RWPE2 (cell line): ENCODE results near the gene AFMID.

Source experiments
- ATAC-seq: fragments of 200-7000 bp; cut with Tn5 transposase; 3 replicates; pipeline ENCODE4 v1.9.1; 2021; ENCODE audit warnings: low read depth
- DNase-seq: peaks from one replicate; pipeline ENCODE4 v3.0.0-alpha.2; 2020; ENCODE audit warnings: low spot score
- H3K27ac ChIP-seq: fragments of 450-650 bp; 2 replicates; pipeline ENCODE4 v1.5.1; 2017; ENCODE audit warnings: mild to moderate bottlenecking; ENCODE audit not compliant: poor library complexity, severe bottlenecking
- H3K27me3 ChIP-seq: fragments of 250-450 bp; sonication (Bioruptor Pico); 2 replicates; pipeline ENCODE4 v1.5.1; 2021; ENCODE audit warnings: mild to moderate bottlenecking, moderate library complexity; ENCODE audit not compliant: insufficient read depth, poor library complexity, severe bottlenecking
- H3K36me3 ChIP-seq: fragments of 250-450 bp; sonication (Bioruptor Pico); 2 replicates; pipeline ENCODE4 v1.5.1; 2020; ENCODE audit warnings: low read depth, mild to moderate bottlenecking, moderate library complexity
- H3K4me1 ChIP-seq: fragments of 250-450 bp; sonication (Bioruptor Pico); 2 replicates; pipeline ENCODE4 v1.5.1; 2021; ENCODE audit warnings: mild to moderate bottlenecking, moderate library complexity; ENCODE audit not compliant: insufficient read depth, poor library complexity, severe bottlenecking
- H3K4me3 ChIP-seq: fragments of 250-450 bp; sonication (Bioruptor Pico); 2 replicates; pipeline ENCODE4 v1.5.1; 2021; ENCODE audit warnings: mild to moderate bottlenecking, moderate library complexity; ENCODE audit not compliant: severe bottlenecking
- H3K9me3 ChIP-seq: fragments of 250-450 bp; sonication (Bioruptor Pico); 2 replicates; pipeline ENCODE4 v1.5.1; 2021; ENCODE audit warnings: mild to moderate bottlenecking, moderate library complexity; ENCODE audit not compliant: severe bottlenecking
- CTCF ChIP-seq: fragments of 450-650 bp; IDR thresholded peaks from one replicate; pipeline ENCODE4 v1.5.1; 2017; ENCODE audit warnings: mild to moderate bottlenecking, moderate library complexity; ENCODE audit not compliant: poor library complexity, severe bottlenecking

The AFMID gene

DNA sequence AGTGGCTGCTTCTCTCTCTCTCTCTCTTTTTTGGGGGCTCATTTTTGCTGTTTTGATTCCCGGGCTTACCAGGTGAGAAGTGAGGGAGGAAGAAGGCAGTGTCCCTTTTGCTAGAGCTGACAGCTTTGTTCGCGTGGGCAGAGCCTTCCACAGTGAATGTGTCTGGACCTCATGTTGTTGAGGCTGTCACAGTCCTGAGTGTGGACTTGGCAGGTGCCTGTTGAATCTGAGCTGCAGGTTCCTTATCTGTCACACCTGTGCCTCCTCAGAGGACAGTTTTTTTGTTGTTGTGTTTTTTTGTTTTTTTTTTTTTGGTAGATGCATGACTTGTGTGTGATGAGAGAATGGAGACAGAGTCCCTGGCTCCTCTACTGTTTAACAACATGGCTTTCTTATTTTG, 36.6 kb downstream of the AFMID start:
- peaks cover 5% of the 10 kb centered on the region for H3K4me1 ChIP-seq
- no peak for ATAC-seq
- DNase-seq: no peak
- H3K9me3 ChIP-seq: no peaks in the 10 kb centered on the region
- H3K36me3 ChIP-seq: peaks cover 53% of the 10 kb centered on the region
- H3K27me3 ChIP-seq: no peaks in the 10 kb centered on the region
- no peak overlapping the region for H3K4me3 ChIP-seq
- TF ChIP-seq CTCF: no peak
- H3K27ac ChIP-seq: no peak overlapping the region

DNA sequence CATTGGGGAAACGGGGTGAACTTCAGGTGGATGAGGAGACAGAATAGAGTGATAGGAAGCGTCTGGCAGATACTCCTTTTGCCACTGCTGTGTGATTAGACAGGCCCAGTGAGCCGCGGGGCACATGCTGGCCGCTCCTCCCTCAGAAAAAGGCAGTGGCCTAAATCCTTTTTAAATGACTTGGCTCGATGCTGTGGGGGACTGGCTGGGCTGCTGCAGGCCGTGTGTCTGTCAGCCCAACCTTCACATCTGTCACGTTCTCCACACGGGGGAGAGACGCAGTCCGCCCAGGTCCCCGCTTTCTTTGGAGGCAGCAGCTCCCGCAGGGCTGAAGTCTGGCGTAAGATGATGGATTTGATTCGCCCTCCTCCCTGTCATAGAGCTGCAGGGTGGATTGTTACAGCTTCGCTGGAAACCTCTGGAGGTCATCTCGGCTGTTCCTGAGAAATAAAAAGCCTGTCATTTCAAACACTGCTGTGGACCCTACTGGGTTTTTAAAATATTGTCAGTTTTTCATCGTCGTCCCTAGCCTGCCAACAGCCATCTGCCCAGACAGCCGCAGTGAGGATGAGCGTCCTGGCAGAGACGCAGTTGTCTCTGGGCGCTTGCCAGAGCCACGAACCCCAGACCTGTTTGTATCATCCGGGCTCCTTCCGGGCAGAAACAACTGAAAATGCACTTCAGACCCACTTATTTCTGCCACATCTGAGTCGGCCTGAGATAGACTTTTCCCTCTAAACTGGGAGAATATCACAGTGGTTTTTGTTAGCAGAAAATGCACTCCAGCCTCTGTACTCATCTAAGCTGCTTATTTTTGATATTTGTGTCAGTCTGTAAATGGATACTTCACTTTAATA, 37.3 kb downstream of the AFMID start:
- Histone ChIP-seq H3K36me3 (peaks cover 46% of the 10 kb centered on the region), H3K4me3 (no peak overlapping the region), H3K27me3 (no peaks in the 10 kb centered on the region), H3K9me3 (no peaks in the 10 kb centered on the region), H3K27ac (no peak overlapping the region), H3K4me1 (peaks cover 5% of the 10 kb centered on the region)
- DNase-seq: no peak
- TF ChIP-seq CTCF: no peak
- ATAC-seq: no peak; the same call in 2 of the 3 replicates

DNA sequence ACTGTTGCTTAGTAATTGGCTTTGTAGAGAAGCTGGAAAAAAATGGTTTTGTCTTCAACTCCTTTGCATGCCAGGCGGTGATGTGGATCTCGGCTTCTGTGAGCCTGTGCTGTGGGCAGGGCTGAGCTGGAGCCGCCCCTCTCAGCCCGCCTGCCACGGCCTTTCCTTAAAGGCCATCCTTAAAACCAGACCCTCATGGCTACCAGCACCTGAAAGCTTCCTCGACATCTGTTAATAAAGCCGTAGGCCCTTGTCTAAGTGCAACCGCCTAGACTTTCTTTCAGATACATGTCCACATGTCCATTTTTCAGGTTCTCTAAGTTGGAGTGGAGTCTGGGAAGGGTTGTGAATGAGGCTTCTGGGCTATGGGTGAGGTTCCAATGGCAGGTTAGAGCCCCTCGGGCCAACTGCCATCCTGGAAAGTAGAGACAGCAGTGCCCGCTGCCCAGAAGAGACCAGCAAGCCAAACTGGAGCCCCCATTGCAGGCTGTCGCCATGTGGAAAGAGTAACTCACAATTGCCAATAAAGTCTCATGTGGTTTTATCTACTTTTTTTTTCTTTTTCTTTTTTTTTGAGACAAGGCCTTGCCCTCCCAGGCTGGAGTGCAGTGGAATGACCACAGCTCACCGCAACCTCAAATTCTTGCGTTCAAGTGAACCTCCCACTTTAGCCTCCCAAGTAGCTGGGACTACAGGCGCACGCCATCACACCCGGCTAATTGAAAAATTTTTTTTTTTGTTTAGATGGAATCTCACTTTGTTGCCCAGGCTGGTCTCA, 38.1 kb downstream of the AFMID start:
- no peak for ATAC-seq

DNA sequence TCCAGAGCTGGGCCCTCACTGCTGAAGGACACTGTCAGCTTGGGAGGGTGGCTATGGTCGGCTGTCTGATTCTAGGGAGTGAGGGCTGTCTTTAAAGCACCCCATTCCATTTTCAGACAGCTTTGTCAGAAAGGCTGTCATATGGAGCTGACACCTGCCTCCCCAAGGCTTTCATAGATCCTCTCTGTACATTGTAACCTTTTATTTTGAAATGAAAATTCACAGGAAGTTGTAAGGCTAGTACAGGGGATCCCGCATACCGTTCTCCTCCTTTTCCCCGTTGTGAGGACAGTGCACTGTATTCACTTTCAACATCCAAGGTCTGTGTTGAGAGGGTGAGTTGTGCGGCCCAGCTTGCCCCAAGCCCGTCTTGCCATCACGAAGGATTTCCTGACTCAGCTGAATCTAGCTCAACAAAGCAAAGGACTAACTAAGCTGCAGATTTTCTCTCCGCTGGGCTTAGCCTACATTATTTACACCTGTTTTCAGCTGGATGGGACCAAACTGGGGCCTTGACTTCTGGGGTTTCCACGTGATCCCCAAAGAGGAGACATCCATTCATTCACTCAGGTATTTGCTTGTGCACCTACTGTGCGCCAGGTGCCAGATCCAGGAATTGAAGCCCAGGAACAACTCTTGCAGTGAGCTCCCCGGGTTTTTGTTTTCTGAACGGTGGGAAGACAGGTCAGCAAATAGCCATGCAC, 39.0 kb downstream of the AFMID start:
- Histone ChIP-seq H3K27ac (no peak overlapping the region), H3K36me3 (peaks cover 29% of the 10 kb centered on the region), H3K9me3 (no peaks in the 10 kb centered on the region), H3K27me3 (peaks cover 10% of the 10 kb centered on the region), H3K4me3 (no peak overlapping the region), H3K4me1 (peaks cover 5% of the 10 kb centered on the region)
- DNase-seq (no peak), ATAC-seq (peak; percentile 15; the same call in 1 of the 3 replicates)
- TF ChIP-seq CTCF: no peak

More for the DNA sequence above, 38.1 kb downstream of the AFMID start:
- no peak for DNase-seq
- peaks cover 1% of the 10 kb centered on the region for H3K27me3 ChIP-seq
- H3K27ac ChIP-seq: no peak overlapping the region
- no peaks in the 10 kb centered on the region for H3K9me3 ChIP-seq
- H3K4me1 ChIP-seq: peaks cover 5% of the 10 kb centered on the region
- peaks cover 38% of the 10 kb centered on the region for H3K36me3 ChIP-seq
- TF ChIP-seq CTCF: no peak
- H3K4me3 ChIP-seq: no peak overlapping the region
